WERI-Rb-1 (cell line): ENCODE results near the gene ELMO3.

ENCODE experiments used
- DNase-seq: peaks from one replicate; pipeline ENCODE4 v3.0.0-alpha.2; 2020
- H3K27ac ChIP-seq: fragments of 250-450 bp; sonication (Bioruptor Pico); 2 replicates; pipeline ENCODE4 v1.5.1; 2020; ENCODE audit warnings: mild to moderate bottlenecking, moderate library complexity
- H3K27me3 ChIP-seq: fragments of 250-450 bp; sonication (Bioruptor Pico); 2 replicates; pipeline ENCODE4 v1.5.1; 2021; ENCODE audit warnings: mild to moderate bottlenecking, low read depth, moderate library complexity; ENCODE audit not compliant: insufficient read depth, severe bottlenecking
- H3K36me3 ChIP-seq: fragments of 250-450 bp; sonication (Bioruptor Pico); 2 replicates; pipeline ENCODE4 v1.5.1; 2020; ENCODE audit warnings: mild to moderate bottlenecking, moderate library complexity
- H3K4me3 ChIP-seq: 2 replicates; pipeline ENCODE4 v1.5.1; 2011; ENCODE audit warnings: low read depth, mild to moderate bottlenecking, control low read depth, low read length
- H3K9me3 ChIP-seq: fragments of 250-450 bp; sonication (Bioruptor Pico); 2 replicates; pipeline ENCODE4 v1.5.1; 2021; ENCODE audit warnings: mild to moderate bottlenecking, moderate library complexity; ENCODE audit not compliant: severe bottlenecking
- TF ChIP-seq, protein P1 (sequence below): IDR thresholded peaks from 2 replicates; pipeline ENCODE4 v1.5.1; 2011; ENCODE audit warnings: low read depth, mild to moderate bottlenecking, control low read depth, inconsistent platforms, low read length

ELMO3 gene

DNA sequence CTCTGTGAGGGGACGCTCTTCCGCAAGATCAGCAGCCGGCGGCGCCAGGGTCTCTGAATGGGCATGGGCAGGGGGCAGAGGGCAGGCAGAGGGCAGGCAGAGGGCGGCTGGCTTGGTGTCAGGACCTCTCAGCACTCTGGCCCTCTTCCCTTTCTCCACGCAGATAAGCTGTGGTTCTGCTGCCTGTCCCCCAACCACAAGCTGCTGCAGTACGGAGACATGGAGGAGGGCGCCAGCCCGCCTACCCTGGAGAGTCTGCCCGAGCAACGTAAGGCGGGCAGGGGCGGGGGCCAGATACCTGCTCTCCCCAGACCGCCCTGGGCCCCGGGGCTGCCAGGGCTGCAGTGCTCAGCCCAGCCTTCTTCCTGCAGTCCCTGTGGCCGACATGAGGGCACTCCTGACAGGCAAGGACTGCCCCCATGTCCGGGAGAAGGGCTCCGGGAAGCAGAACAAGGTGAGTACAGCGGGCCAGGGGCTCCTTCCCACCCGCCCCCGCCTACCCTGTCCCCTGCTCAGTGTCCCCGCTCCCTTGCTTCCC, 4.1 kb downstream of the ELMO3 start:
- TF ChIP-seq, protein P1, sequence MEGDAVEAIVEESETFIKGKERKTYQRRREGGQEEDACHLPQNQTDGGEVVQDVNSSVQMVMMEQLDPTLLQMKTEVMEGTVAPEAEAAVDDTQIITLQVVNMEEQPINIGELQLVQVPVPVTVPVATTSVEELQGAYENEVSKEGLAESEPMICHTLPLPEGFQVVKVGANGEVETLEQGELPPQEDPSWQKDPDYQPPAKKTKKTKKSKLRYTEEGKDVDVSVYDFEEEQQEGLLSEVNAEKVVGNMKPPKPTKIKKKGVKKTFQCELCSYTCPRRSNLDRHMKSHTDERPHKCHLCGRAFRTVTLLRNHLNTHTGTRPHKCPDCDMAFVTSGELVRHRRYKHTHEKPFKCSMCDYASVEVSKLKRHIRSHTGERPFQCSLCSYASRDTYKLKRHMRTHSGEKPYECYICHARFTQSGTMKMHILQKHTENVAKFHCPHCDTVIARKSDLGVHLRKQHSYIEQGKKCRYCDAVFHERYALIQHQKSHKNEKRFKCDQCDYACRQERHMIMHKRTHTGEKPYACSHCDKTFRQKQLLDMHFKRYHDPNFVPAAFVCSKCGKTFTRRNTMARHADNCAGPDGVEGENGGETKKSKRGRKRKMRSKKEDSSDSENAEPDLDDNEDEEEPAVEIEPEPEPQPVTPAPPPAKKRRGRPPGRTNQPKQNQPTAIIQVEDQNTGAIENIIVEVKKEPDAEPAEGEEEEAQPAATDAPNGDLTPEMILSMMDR = no peak
- H3K36me3 ChIP-seq = peaks cover 53% of the 10 kb centered on the region
- H3K27me3 ChIP-seq = no peaks in the 10 kb centered on the region
- H3K9me3 ChIP-seq = no peaks in the 10 kb centered on the region
- DNase-seq = no peak
- H3K27ac ChIP-seq = no peak overlapping the region
- no peak overlapping the region for H3K4me3 ChIP-seq

DNA sequence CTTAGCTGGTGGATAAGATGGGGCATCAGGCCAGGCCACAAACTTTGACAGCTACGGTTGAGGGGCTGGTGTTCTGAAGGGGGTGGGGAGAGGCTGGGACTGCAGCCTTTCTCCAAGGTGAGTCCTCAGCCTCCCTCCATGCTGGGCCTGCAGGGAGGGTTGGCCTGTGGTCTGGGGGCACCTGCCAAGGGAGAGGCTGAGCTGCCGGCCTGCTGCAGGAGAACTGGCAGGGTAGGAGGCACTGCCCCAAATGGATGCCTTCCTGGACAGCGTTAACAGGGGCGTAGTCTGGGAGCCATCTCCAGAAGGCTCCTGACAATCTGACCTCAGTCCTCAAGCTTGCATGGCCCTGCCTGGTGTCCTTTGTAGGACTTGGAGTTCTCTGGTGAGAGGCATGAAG, 5.1 kb downstream of the ELMO3 start:
- DNase-seq = no peak
- TF ChIP-seq, protein P1 = no peak
- Histone ChIP-seq H3K4me3 (no peak overlapping the region), H3K27me3 (no peaks in the 10 kb centered on the region), H3K27ac (no peak overlapping the region), H3K9me3 (no peaks in the 10 kb centered on the region), H3K36me3 (peaks cover 42% of the 10 kb centered on the region)

DNA sequence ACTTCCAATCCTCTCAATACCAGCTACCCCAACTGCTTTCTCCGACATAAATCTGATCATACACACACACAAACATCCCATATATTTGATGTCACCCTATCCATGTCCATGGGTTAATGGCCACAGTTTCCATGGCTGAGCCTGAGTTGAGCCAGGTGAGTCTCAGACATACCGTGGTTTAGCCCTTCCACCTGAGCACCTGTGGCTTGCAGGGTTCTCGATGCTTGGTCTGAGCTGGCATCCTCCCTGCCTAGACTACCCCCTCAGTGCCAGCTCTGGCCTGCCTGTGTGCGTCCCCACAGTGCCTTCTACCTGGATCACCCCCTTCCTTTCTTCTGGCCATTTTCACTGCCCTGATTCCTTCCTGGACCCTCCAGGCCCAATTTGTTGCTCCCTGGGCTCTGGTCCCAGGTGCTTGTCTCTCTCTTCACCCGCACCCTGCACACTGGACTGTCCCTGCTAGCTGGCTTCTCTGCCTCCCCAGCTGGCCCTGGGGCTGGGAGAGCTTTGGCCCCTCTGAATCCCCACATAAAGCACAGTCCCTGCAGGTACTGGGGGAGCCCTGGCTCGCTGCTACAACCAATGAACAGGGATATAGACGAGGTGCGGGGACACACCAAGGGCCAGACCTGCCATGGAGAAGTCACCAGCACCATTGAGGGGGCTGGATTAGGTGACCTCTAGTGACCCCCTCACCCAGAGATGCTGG, 7.4 kb downstream of the ELMO3 start:
- H3K27ac ChIP-seq = peak overlapping the region; percentile 59; the same call in 1 of the 2 replicates
- H3K36me3 ChIP-seq = peaks cover 33% of the 10 kb centered on the region
- no peaks in the 10 kb centered on the region for H3K27me3 ChIP-seq
- no peaks in the 10 kb centered on the region for H3K9me3 ChIP-seq
- TF ChIP-seq, protein P1 = no peak
- no peak for DNase-seq
- no peak overlapping the region for H3K4me3 ChIP-seq

DNA sequence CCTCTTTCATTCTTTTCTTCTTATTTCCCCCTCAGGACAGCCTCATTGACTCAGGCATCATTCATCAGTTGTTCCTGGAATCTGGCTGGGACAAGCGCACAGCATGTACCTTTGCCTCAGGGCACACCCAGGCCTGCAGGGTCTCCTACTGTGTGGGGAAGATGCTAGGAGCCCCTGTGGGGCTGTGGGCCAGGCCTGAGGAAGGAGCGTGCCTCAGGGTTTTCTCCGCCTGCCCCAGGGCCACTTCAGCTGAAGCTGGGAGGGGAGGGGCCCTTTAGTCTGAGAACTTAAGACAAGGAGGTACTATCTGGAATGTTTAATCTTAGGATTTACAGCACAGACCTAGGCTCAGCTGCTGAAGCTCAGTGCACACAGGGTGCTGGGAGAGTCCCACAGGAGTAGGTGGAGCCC, 7.9 kb downstream of the ELMO3 start:
- H3K36me3 ChIP-seq = peaks cover 27% of the 10 kb centered on the region
- H3K27me3 ChIP-seq = no peaks in the 10 kb centered on the region
- H3K4me3 ChIP-seq = no peak overlapping the region
- H3K27ac ChIP-seq = peak overlapping the region; percentile 59
- no peaks in the 10 kb centered on the region for H3K9me3 ChIP-seq
- peak; percentile 77 for DNase-seq
- TF ChIP-seq, protein P1 = no peak

DNA sequence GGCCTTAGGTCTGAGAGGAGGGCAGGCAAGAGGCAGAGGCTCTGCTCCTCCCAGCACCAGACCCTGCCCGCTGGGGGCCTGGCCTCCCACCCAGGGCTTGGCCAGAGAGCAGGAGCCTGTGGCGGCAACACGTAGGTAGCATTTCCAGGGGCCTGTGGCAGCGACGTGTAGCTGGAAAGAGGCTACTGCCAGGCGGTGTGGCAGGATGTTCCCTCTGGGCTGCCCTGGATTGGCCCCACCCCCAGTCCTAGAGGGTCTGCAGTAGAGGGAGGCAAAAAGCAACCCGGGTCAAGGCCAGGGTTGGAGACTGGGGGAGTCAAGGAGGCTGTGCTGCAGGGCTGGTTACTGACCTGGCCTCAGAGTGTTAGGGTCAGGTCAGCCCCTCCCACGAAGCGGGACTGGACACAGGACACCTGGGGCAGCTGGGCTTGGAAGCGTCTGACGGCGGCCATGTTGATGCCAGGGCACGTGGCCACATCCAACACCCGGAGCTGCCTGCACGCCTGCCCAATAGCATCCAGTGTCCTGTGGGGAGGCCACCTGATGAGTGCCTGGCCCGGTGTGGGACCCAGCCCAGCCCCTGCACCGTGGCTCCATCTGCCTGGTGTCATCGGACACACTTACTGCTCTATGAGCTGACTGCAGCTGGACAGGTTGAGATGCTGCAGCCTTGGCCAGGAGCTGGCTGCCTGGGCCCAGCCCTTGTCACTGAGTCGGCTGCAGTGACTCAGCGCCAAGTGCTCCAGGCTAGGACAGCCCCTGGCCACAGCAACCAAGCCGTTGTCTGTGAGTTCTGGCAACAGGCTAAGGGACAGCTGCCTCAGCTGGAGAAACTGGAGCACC, 8.5 kb downstream of the ELMO3 start:
- Histone ChIP-seq H3K27ac (peak overlapping the region; percentile 59), H3K27me3 (no peaks in the 10 kb centered on the region), H3K9me3 (no peaks in the 10 kb centered on the region), H3K36me3 (peaks cover 21% of the 10 kb centered on the region), H3K4me3 (peak overlapping the region; percentile 4; the same call in 1 of the 2 replicates)
- TF ChIP-seq, protein P1 = no peak
- DNase-seq = no peak
